Measurements from ENCODE around the gene FEZF2. TPM values are rescaled to one million over a fixed set of nuclear protein-coding genes. Genes with fewer than 3 reads are reported as not detected.

Gene FEZF2
- polyA plus RNA-seq, 3 donors = not detected

GRCh38 chr3:62378921-62379320 lies 5.6 kb upstream of the FEZF2 start:
- Histone ChIP-seq H3K27ac (ENCODE audit: low read depth in 1 of 2, low read length in 2 of 2) (no peak overlapping the region), H3K4me3 (replicated peaks in 1 of 3; ENCODE audit: low read depth in 2 of 3, low read length in 3 of 3) (no peak overlapping the region), H3K9me3 (replicated peaks in 1 of 2; ENCODE audit: control insufficient read depth in 1 of 2, insufficient read depth in 1 of 2, low read length in 2 of 2) (peaks cover 0 to 47% of the 10 kb centered on the region in 2 donors), H3K36me3 (replicated peaks in 1 of 2; ENCODE audit: control insufficient read depth in 1 of 2, insufficient read depth in 2 of 2, low read length in 2 of 2) (no peaks in the 10 kb centered on the region), H3K9ac (ENCODE audit: insufficient read depth, low read length, poor library complexity, severe bottlenecking) (no peak overlapping the region), H3K4me1 (ENCODE audit: control insufficient read depth in 1 of 2, insufficient read depth in 2 of 2, low read length in 2 of 2) (no peaks in the 10 kb centered on the region), H3K4me2 (replicated peaks; ENCODE audit: extremely low read depth, low read length, poor library complexity, severe bottlenecking) (no peak overlapping the region), H4K20me1 (ENCODE audit: insufficient read depth, low read length) (no peaks in the 10 kb centered on the region), H3K79me2 (ENCODE audit: insufficient read depth, low read length) (no peaks in the 10 kb centered on the region), H3K27me3 (ENCODE audit: control insufficient read depth in 2 of 2, insufficient read depth in 2 of 2, low read length in 2 of 2) (peaks cover 76 to 83% of the 10 kb centered on the region in 2 donors), H2AFZ (ENCODE audit: insufficient read depth, low read depth, low read length, poor library complexity, severe bottlenecking) (no peak overlapping the region)
- no peak overlapping the region for H3K27ac Mint-ChIP-seq
- H3K4me1 Mint-ChIP-seq = peaks cover 2% of the 10 kb centered on the region
- TF ChIP-seq, protein P1, sequence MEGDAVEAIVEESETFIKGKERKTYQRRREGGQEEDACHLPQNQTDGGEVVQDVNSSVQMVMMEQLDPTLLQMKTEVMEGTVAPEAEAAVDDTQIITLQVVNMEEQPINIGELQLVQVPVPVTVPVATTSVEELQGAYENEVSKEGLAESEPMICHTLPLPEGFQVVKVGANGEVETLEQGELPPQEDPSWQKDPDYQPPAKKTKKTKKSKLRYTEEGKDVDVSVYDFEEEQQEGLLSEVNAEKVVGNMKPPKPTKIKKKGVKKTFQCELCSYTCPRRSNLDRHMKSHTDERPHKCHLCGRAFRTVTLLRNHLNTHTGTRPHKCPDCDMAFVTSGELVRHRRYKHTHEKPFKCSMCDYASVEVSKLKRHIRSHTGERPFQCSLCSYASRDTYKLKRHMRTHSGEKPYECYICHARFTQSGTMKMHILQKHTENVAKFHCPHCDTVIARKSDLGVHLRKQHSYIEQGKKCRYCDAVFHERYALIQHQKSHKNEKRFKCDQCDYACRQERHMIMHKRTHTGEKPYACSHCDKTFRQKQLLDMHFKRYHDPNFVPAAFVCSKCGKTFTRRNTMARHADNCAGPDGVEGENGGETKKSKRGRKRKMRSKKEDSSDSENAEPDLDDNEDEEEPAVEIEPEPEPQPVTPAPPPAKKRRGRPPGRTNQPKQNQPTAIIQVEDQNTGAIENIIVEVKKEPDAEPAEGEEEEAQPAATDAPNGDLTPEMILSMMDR (IDR thresholded peaks at IDR 0.05) = no peak
- WGBS (ENCODE audit: insufficient coverage) = 11% methylated on average over 7 of the region's 14 CpGs
- H3K9me3 Mint-ChIP-seq = peaks cover 0 to 11% (median 6%) of the 10 kb centered on the region in 7 donors
- intact Hi-C loops (cut with micrococcal nuclease) = no loop called here
- peaks cover 0 to 2% of the 10 kb centered on the region in 2 donors for H3K36me3 Mint-ChIP-seq
- peaks cover 68 to 87% (median 77%) of the 10 kb centered on the region in 3 donors for H3K27me3 Mint-ChIP-seq (ENCODE audit: low read depth in 3 of 3)
- peak overlapping the region in 1 of 2 donors; percentile 80 for H3K4me3 Mint-ChIP-seq
- no peak for DNase-seq

DNA sequence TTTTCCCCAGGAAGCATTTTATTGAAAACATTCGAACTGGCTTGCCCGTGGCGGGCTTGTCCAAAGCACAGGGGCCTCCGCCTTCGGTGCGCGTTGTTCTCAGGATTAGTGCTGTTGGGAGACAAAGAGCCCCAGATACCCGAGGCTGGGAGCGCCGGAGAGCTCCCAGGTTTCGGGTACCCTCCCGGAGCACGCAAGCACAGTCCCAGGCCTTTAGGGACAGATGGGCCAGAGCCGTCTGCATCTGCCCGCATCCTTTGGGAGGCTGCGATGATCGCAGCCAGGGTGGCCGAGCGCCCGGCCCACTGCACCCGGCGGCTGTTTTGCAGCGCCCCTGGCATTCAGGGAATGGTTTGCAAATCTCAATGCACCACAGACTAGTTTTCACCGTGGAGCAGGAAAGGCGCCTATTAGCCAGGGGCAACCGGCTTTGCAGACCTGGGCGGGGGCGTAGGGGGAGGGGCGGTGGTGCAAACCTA lies 5.0 kb upstream of the FEZF2 start:
- H3K9ac ChIP-seq (ENCODE audit: insufficient read depth, low read length, poor library complexity, severe bottlenecking) = no peak overlapping the region
- Mint-ChIP-seq H3K27ac (no peak overlapping the region), H3K27me3 (ENCODE audit: low read depth in 3 of 3) (peaks cover 74 to 91% (median 83%) of the 10 kb centered on the region in 3 donors), H3K36me3 (peaks cover 0 to 2% of the 10 kb centered on the region in 2 donors), H3K4me3 (peak overlapping the region in 1 of 2 donors; percentile 80), H3K4me1 (peaks cover 3% of the 10 kb centered on the region), H3K9me3 (peaks cover 0 to 11% (median 4%) of the 10 kb centered on the region in 7 donors)
- no peaks in the 10 kb centered on the region for H3K4me1 ChIP-seq (ENCODE audit: control insufficient read depth in 1 of 2, insufficient read depth in 2 of 2, low read length in 2 of 2)
- intact Hi-C loops (cut with micrococcal nuclease) = no loop called here
- H3K27ac ChIP-seq (ENCODE audit: low read depth in 1 of 2, low read length in 2 of 2) = no peak overlapping the region
- TF ChIP-seq, protein P1 (IDR thresholded peaks at IDR 0.05) = no peak
- H3K79me2 ChIP-seq (ENCODE audit: insufficient read depth, low read length) = no peaks in the 10 kb centered on the region
- WGBS (ENCODE audit: insufficient coverage) = 5% methylated on average over 21 of the region's 29 CpGs
- H3K27me3 ChIP-seq (ENCODE audit: control insufficient read depth in 2 of 2, insufficient read depth in 2 of 2, low read length in 2 of 2) = peaks cover 81 to 88% of the 10 kb centered on the region in 2 donors
- peaks cover 0 to 47% of the 10 kb centered on the region in 2 donors for H3K9me3 ChIP-seq (replicated peaks in 1 of 2; ENCODE audit: control insufficient read depth in 1 of 2, insufficient read depth in 1 of 2, low read length in 2 of 2)
- no peak overlapping the region for H2AFZ ChIP-seq (ENCODE audit: insufficient read depth, low read depth, low read length, poor library complexity, severe bottlenecking)
- no peaks in the 10 kb centered on the region for H3K36me3 ChIP-seq (replicated peaks in 1 of 2; ENCODE audit: control insufficient read depth in 1 of 2, insufficient read depth in 2 of 2, low read length in 2 of 2)
- DNase-seq = no peak
- H4K20me1 ChIP-seq (ENCODE audit: insufficient read depth, low read length) = no peaks in the 10 kb centered on the region
- H3K4me2 ChIP-seq (replicated peaks; ENCODE audit: extremely low read depth, low read length, poor library complexity, severe bottlenecking) = no peak overlapping the region
- no peak overlapping the region for H3K4me3 ChIP-seq (replicated peaks in 1 of 3; ENCODE audit: low read depth in 2 of 3, low read length in 3 of 3)
